ENCODE results near the gene IGF2BP3. TPM values are rescaled to one million over a fixed set of nuclear protein-coding genes. Genes with fewer than 3 reads are reported as not detected.

The IGF2BP3 gene
- total RNA-seq, 1 donor from 2014 or later: 0.66 TPM

DNA sequence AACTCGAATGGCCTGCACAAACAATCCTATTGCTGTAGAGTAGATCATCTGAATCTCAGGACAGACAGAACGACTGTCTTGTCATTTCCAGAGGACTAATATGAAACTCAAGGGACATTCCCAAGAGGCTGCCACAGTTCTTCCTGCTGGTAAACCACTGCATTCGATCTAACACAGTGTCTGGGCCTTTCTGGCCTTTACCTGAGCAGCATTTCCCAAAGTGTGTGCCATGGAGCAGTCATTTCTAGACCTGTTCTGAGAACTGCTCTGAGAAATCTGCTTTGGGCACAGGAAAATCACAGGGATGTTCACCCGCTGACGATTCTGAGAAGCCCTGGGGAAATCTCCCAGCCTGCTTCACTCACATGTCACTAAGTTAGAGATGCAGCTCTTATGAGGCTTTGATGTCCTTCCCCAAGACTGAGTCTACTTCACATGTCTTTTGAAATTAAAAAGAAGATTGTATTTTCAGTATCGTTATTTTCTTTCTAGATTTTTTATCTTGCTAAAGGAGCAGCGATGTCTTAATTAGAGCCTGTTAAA is 205.3 kb downstream of the IGF2BP3 start:
- no peak for DNase-seq (ENCODE audit: low spot score)

DNA sequence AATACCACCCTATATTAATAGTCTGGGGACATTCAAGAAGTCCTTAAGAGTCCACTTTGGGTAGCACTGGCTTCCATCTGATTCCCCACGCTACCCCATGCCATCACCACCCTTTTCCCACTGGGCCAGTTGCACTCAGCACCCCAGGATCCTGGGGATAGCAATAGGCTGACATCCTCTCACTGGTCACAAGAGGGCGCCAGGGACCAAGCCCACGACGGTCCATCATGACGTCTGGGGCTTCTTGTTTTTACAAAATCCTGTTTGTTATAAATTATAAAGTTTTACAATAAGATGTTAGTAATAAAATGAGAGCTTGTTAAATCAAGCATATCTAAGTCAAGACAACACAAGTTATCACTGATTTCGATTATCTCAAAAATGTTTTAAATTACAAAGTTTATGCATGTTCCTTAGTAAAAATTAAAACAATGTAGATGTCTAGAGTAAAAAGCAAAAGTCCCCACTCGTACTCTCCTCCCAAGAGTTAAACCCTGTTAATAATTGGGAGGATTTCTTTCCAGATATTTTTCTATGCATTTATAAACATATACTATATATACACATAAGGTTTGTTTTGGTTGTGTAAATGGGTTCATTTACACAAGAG is 208.3 kb downstream of the IGF2BP3 start:
- DNase-seq (ENCODE audit: low spot score): peak; percentile 36

DNA sequence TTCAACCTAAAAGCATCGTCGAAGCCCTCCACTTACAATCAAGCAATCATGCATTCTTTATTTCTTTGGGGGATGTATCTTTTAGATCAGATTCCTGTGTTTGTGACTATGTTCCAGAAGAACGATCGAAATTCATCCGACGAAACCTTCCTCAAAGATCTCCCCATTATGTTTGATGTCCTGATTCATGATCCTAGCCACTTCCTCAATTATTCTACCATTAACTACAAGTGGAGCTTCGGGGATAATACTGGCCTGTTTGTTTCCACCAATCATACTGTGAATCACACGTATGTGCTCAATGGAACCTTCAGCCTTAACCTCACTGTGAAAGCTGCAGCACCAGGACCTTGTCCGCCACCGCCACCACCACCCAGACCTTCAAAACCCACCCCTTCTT is 209.9 kb downstream of the IGF2BP3 start:
- DNase-seq (ENCODE audit: low spot score): no peak

Other genes with a start within 250 kb of the IGF2BP3 start
- 72.4 TPM for gene GPNMB, start 223.7 kb downstream of the IGF2BP3 start, total RNA-seq
- 40.5 TPM for gene MALSU1, start 171.2 kb downstream of the IGF2BP3 start, total RNA-seq
- 57.1 TPM for gene TRA2A, start 61.5 kb upstream of the IGF2BP3 start, total RNA-seq
- gene CCDC126, start 126.9 kb upstream of the IGF2BP3 start, total RNA-seq: 11.5 TPM
- gene FAM221A, start 209.7 kb upstream of the IGF2BP3 start, total RNA-seq: 14.3 TPM
- 1.0 TPM for gene STK31, start 239.7 kb upstream of the IGF2BP3 start, total RNA-seq

Measured in mucosa of gallbladder (tissue), 1 donor.